Non-pigmented ciliary epithelial cell (primary cell): ENCODE data around the gene TENT4B.

Experiments
- DNase-seq: peaks from one replicate; pipeline ENCODE4 v3.0.0-alpha.2; 2010; ENCODE audit warnings: low read depth

TENT4B gene

DNA sequence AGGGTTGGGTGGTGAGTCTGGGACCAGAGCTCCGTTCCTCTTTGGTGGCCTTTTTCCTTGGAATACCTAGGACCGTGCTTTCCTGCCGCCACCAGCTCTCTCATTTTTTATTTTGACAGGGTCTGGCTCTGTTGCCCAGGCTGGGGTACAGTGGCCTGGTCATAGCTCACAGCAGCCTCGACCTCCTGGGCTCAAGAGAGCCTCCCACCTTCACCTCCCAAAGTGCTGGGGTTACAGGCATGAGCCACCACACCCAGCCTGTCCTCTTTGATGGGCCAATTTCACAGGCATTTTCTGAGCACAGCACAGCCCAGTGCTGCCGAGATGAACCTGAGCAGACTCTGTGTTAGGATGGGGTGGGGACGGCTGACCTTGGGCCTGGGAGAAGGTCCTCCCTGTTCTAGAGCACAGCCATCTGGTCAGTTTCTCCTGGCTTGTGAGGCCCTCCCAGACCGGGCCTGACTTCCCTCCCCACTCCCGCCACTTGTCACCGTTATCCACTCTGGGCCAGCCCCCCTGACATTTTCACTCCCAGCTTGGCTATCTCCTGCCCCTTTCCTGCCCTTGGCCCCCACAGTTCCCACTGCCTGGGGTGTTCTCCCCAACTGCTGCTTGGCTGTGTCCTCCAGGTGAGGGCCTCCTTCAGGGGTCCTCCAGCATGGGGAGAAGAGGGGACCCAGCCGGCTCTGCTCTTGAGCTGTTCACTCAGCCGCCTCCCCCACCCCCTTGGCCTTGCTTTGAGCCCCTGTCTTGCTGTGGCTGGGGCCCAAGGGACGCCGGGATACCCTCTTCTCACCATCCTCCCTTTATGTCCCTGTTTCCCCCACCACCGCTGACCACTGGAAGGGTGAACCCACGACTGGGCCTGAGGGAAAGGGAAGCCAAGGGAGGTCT is 118.3 kb downstream of the TENT4B start:
- DNase-seq: no peak

- no peak for DNase-seq
Observed at GRCh38 chr16:50272111-50272571, 119.0 kb downstream of the TENT4B start.

DNA sequence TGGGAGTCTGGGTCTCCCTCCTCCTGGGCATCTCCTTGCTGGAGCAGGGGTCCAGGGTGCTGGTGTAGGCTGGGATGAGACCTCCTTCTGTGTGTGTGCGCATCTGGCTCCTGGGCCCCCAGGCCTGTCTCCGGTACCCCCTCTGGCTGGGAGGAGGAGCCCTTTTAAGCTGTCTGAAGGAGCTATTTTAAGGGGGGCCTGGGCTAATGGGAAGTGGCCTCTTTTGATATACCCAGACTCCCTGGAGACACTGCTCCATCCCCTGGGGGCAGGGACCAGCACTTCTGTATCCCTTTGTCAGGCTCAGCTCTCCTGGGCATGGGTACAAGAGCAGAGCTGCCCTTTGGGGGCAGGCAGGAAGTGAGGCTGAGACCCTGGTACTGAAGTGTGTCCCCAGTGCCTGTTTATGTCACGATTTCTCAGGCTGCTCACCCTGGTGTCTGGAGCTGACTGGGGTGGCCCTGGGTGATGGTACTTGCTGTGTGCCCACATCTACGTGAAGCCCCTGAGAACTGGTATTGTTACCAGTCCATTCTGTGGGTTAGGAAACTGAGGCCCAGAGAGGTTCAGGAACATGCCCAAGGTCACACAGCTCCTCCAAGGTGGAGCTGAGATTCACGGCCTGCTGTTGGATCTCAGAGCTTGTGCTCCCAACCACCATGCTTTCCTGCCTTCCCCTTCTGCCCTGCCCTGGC is 119.7 kb downstream of the TENT4B start:
- no peak for DNase-seq

DNA sequence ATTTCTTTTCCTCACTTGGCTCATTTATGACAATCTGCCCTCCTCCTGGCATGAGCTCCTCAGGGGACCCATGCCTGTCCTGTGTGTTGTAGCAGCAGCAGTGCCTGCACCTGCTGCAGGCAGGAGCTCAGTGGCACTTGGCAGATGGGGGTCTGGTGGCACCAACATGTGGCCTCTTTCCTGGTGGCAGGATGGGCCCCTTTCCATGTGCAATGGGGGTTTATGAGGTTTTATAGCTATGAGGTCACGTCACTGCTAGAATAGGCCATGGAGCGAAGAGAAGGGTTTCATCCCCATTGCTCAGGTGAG is 120.2 kb downstream of the TENT4B start:
- DNase-seq: no peak

DNA sequence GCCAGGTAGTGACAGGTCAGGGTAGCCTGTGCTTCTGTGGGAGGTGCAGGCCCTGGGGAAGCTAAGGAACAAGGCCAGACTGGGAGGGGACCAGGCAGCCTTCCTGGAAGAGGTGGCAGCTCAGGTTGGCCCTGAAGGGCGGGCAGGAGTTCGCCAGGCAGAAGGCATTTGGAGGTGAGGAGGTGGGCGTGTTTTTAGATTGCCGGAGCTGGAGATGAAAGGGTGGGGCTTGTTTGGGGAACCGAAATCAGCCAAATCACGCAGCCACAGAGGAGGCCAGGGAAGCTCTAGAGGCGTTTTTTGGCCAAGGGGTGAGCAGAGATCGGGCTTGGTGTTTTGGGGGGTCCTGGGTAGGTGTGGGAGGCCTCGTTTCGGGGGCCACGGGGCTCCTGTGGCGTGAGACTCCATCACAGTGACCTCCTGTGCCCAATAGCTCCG is 120.8 kb downstream of the TENT4B start:
- no peak for DNase-seq

GRCh38 chr16:50274326-50275097 is 121.4 kb downstream of the TENT4B start:
- no peak for DNase-seq

GRCh38 chr16:50275098-50275415 is 122.0 kb downstream of the TENT4B start:
- no peak for DNase-seq

DNA sequence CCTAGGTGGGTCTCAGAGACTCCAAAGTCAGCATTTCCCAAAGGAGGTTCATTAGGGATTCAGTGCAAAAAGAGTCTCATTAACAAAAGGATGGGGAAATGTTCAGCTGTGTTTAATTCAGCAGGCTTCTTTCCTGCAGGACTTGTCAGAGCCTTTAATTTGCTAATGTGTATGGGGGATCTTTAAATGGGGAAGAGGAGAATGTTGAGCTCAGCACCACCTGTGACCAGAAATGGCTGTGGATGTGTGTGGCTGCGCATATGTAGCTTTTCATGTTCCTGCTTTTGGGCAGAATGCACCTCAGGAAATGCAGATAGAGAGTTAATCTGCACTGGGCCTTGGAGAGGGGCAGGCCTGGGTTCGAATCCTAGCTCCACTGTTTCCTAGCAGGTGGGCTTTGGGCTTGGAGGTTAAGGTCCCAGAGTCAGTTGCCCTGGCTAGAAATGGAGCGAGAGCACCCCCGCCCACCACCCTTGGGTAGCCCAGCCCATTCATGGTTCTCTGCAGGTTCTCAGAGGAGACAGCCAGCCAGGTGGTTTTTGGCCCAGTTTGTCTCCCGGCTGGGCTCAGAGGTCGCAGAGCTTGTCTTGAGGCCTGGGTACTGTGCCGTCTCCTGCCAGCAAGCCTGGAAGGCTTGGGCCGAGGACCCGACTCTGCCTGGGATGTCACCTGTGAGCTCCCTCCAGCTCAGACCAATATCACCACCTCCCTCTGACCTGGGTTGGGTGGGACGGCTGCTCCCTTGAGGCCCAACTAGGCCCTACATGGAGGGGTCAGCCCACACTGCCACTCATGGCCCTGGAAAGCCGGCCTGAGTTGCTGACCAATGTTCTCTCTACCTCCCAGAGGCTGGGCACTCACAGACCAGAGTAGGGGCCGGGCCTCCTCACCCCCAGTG is 122.6 kb downstream of the TENT4B start:
- DNase-seq: no peak

DNA sequence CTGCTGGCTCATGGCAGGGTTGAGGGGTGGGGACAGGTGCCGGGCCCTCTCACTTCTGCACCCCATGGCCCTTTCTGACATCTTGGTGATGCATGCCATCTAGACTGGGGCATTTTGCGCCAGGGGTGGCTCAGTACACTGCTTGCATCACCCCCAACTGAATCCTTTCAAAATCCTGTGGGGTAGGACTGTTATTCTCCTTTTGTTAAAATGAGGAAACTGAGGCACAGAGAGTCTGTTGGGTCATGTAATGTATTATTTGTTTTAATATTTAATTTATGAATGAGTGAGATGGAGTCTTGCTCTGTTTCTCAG is 123.2 kb downstream of the TENT4B start:
- DNase-seq: no peak

DNA sequence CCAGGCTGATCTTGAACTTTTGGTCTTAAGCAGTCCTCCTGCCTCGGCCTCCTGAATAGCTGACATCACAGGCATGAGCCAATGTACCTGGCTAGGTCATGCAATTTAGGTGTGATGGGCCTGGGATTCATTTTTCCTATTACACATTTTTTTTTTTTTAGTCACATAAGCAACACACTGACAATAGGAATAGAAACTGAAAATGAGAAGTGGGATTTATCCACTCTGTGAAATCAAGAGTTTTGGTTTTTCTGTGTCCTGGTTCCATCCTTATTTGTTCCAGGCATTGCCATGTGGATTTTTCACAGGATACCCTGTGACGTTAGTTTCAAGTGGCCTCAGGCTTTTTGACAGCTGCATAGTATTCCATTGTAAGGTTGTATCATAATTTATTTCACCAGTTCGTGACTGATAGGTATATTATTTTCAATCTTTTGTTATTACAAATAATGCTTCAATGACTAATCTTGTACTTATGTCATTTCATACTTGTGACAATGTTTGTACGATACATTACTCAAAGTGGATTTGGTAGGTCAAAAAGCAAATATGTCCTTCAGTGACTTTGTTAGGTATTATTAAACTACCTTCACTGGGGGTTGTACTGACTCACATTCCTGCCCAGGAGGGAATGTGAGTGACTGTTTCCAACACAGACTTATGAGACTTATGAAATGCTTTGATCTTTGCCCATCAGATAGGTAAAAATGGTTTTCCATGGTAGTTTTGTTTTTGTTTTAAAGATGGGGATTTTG is 123.9 kb downstream of the TENT4B start:
- no peak for DNase-seq

- no peak for DNase-seq
Observed at GRCh38 chr16:50278251-50278650, 125.1 kb downstream of the TENT4B start.

DNA sequence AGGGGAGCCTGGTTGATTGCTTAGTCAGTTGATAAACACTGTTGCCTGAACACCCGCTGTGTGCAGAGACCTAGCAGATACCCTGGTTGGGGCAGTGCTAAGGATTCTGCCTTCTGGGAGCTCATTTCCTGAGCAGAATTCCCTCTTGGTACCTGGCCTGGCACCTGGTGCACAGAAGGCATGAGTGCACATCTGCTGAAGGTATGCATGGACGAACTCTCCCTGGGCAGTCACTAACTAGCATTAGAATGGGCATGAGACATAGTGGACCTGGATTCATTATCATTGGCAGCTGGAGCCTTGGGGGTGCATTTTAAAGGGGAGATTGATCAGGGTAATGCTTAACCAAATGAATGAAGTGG is 126.4 kb downstream of the TENT4B start:
- DNase-seq: no peak

- no peak for DNase-seq
Observed at GRCh38 chr16:50280932-50281331, 127.8 kb downstream of the TENT4B start.
